ENCODE results near the gene PARP8. TPM values are rescaled to one million over a fixed set of nuclear protein-coding genes. Genes with fewer than 3 reads are reported as not detected.

PARP8 gene
- total RNA-seq, 3 donors from 2014 or later (not counting 1 experiment from before 2014, with no cell fraction given) = 359 to 395 (median 372) TPM

GRCh38 chr5:50733741-50734140 lies 67.3 kb downstream of the PARP8 start:
- no peak for TF ChIP-seq CTCF (IDR thresholded peaks at IDR 0.05)
- Mint-ChIP-seq H3K9me3 (no peaks in the 10 kb centered on the region), H3K4me3 (peak overlapping the region; percentile 4), H3K27ac (peak overlapping the region; percentile 68 to 73), H3K36me3 (no peaks in the 10 kb centered on the region), H3K27me3 (ENCODE audit: low read depth in 2 of 2) (no peaks in the 10 kb centered on the region), H3K4me1 (peaks cover 71 to 73% of the 10 kb centered on the region in 2 donors)
- Histone ChIP-seq H3K4me3 (ENCODE audit: low read length) (no peak overlapping the region), H3K27me3 (ENCODE audit: control insufficient read depth, insufficient read depth, low read length) (no peaks in the 10 kb centered on the region), H3K36me3 (ENCODE audit: control insufficient read depth, insufficient read depth, low read length) (no peaks in the 10 kb centered on the region), H3K4me1 (ENCODE audit: control insufficient read depth, insufficient read depth, low read length) (peaks cover 3% of the 10 kb centered on the region), H3K9me3 (ENCODE audit: control insufficient read depth, insufficient read depth, low read length) (no peaks in the 10 kb centered on the region), H3K27ac (ENCODE audit: low read length) (no peak overlapping the region)
- intact Hi-C loops (cut with micrococcal nuclease) = no loop called here
- DNase-seq = no peak
- WGBS (ENCODE audit: insufficient coverage) = no CpG with 5 or more reads among the region's 3 CpGs
- no peak for ATAC-seq

DNA sequence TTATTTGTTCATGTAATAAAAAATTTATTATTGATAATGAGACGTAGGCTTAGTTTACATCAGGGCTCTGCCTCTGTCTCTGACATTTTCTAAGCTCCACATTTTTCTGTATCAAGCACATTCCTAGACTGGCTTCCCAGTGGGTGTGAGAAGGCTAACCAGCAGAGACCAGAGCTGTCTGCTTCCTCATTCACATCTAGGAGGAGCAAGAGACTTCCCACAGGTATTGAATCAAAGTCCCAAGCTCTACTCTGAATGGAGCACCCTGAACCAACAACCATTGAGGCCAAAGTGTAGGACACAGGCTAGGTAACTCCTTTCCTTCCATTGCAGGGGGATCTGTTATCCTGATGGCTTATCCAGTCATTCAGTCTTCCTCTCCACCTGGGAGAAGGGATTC lies 72.4 kb downstream of the PARP8 start:
- H3K4me3 Mint-ChIP-seq = no peak overlapping the region
- no peaks in the 10 kb centered on the region for H3K36me3 Mint-ChIP-seq
- ATAC-seq (peak in 1 of 3 donors; percentile 26), DNase-seq (no peak)
- H3K9me3 ChIP-seq (ENCODE audit: control insufficient read depth, insufficient read depth, low read length) = no peaks in the 10 kb centered on the region
- H3K4me1 Mint-ChIP-seq = peaks cover 79 to 82% of the 10 kb centered on the region in 2 donors
- H3K27me3 ChIP-seq (ENCODE audit: control insufficient read depth, insufficient read depth, low read length) = no peaks in the 10 kb centered on the region
- H3K27me3 Mint-ChIP-seq (ENCODE audit: low read depth in 2 of 2) = no peaks in the 10 kb centered on the region
- intact Hi-C loops (cut with micrococcal nuclease) = no loop called here
- no peak for TF ChIP-seq CTCF (IDR thresholded peaks at IDR 0.05)
- no peaks in the 10 kb centered on the region for H3K9me3 Mint-ChIP-seq
- 100% methylated on average over 1 of the region's 1 CpG for WGBS (ENCODE audit: insufficient coverage)
- peaks cover 10% of the 10 kb centered on the region for H3K4me1 ChIP-seq (ENCODE audit: control insufficient read depth, insufficient read depth, low read length)
- H3K36me3 ChIP-seq (ENCODE audit: control insufficient read depth, insufficient read depth, low read length) = peaks cover 5% of the 10 kb centered on the region
- H3K4me3 ChIP-seq (ENCODE audit: low read length) = no peak overlapping the region
- peak overlapping the region; percentile 10 to 41 for H3K27ac Mint-ChIP-seq
- no peak overlapping the region for H3K27ac ChIP-seq (ENCODE audit: low read length)

DNA sequence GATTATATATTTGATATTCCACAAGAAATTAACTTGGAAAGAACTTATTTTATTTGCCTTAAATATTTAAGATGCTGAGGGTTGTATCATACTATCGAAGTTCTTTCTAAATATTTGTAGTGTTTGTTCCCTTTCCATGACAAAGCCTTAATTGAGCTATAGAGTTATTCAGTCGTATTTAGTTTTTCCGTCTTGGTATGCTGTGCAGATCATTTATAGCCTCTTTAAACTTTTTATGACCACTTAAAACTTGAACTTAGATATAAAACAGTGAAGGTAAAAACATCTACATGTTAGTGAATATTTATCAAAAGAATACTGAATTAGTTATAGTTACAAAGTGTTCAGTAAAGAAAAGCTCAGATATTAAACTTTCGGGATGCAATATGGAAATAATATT lies 74.4 kb downstream of the PARP8 start:
- WGBS (ENCODE audit: insufficient coverage) = no CpG with 5 or more reads among the region's 4 CpGs
- H3K4me1 ChIP-seq (ENCODE audit: control insufficient read depth, insufficient read depth, low read length) = peaks cover 10% of the 10 kb centered on the region

More for the DNA sequence above, 74.4 kb downstream of the PARP8 start:
- DNase-seq = no peak
- Histone ChIP-seq H3K27me3 (ENCODE audit: control insufficient read depth, insufficient read depth, low read length) (no peaks in the 10 kb centered on the region), H3K4me3 (ENCODE audit: low read length) (no peak overlapping the region), H3K27ac (ENCODE audit: low read length) (no peak overlapping the region), H3K9me3 (ENCODE audit: control insufficient read depth, insufficient read depth, low read length) (no peaks in the 10 kb centered on the region), H3K36me3 (ENCODE audit: control insufficient read depth, insufficient read depth, low read length) (peaks cover 5% of the 10 kb centered on the region)
- H3K27ac Mint-ChIP-seq = peak overlapping the region in 1 of 2 donors; percentile 10
- H3K9me3 Mint-ChIP-seq = no peaks in the 10 kb centered on the region
- no peak for ATAC-seq
- no peaks in the 10 kb centered on the region for H3K36me3 Mint-ChIP-seq
- H3K4me1 Mint-ChIP-seq = peaks cover 78 to 81% of the 10 kb centered on the region in 2 donors
- H3K27me3 Mint-ChIP-seq (ENCODE audit: low read depth in 2 of 2) = no peaks in the 10 kb centered on the region
- intact Hi-C loops (cut with micrococcal nuclease) = loop anchor here (10.0 kb wide), 1 partner anchor 176 kb away; no protein-coding TSS in a partner anchor
- H3K4me3 Mint-ChIP-seq = no peak overlapping the region
- no peak for TF ChIP-seq CTCF (IDR thresholded peaks at IDR 0.05)

Data from natural killer cell (primary cell).